Hepatocyte (in vitro differentiated cells): ENCODE data around the gene SLC8A2. TPM values are rescaled to one million over a fixed set of nuclear protein-coding genes. Genes with fewer than 3 reads are reported as not detected.

Experiments
- DNase-seq: peaks from one replicate; pipeline ENCODE4 v3.0.0-alpha.2; 2016; ENCODE audit warnings: low spot score
- H2AFZ ChIP-seq: fragments of 200-600 bp; sonication (generic); 2 replicates; pipeline ENCODE4 v1.6.0; 2016; ENCODE audit warnings: antibody characterized with exemption, mild to moderate bottlenecking
- H3K27ac ChIP-seq: fragments of 200-600 bp; sonication (generic); 2 replicates; pipeline ENCODE4 v1.5.1; 2016; ENCODE audit warnings: mild to moderate bottlenecking
- H3K27me3 ChIP-seq: fragments of 200-600 bp; sonication (generic); 2 replicates; pipeline ENCODE4 v1.6.1; 2016
- H3K36me3 ChIP-seq: fragments of 200-600 bp; sonication (generic); replicated peaks from 2 replicates; pipeline ENCODE4 v1.5.1; 2016; ENCODE audit warnings: low read depth; ENCODE audit not compliant: insufficient read depth
- H3K4me1 ChIP-seq: fragments of 200-600 bp; sonication (generic); 2 replicates; pipeline ENCODE4 v1.5.1; 2016; ENCODE audit warnings: mild to moderate bottlenecking, moderate library complexity; ENCODE audit not compliant: insufficient read depth
- H3K4me2 ChIP-seq: fragments of 200-600 bp; sonication (generic); 2 replicates; pipeline ENCODE4 v1.6.0; 2016
- H3K4me3 ChIP-seq: fragments of 200-600 bp; sonication (generic); 2 replicates; pipeline ENCODE4 v1.5.1; 2016; ENCODE audit warnings: mild to moderate bottlenecking
- H3K79me2 ChIP-seq: fragments of 200-600 bp; sonication (generic); 2 replicates; pipeline ENCODE4 v1.6.0; 2017; ENCODE audit warnings: mild to moderate bottlenecking
- H3K9me2 ChIP-seq: fragments of 200-600 bp; sonication (generic); replicated peaks from 2 replicates; pipeline ENCODE4 v1.6.0; 2017; ENCODE audit warnings: mild to moderate bottlenecking; ENCODE audit not compliant: insufficient read depth
- H3K9me3 ChIP-seq: fragments of 200-600 bp; sonication (generic); 2 replicates; pipeline ENCODE4 v1.5.1; 2016; ENCODE audit warnings: low read depth, mild to moderate bottlenecking
- H4K20me1 ChIP-seq: fragments of 200-600 bp; sonication (generic); 2 replicates; pipeline ENCODE4 v1.6.0; 2016; ENCODE audit warnings: mild to moderate bottlenecking; ENCODE audit not compliant: insufficient read depth, poor library complexity, severe bottlenecking
- CTCF ChIP-seq: fragments of 200-600 bp; sonication (generic); IDR thresholded peaks from 2 replicates; pipeline ENCODE4 v1.5.1; 2016; ENCODE audit warnings: antibody characterized with exemption, mild to moderate bottlenecking; ENCODE audit not compliant: poor library complexity
- EZH2 ChIP-seq: fragments of 200-600 bp; sonication (generic); IDR thresholded peaks from 2 replicates; pipeline ENCODE4 v1.6.1; 2016; ENCODE audit warnings: antibody characterized with exemption, mild to moderate bottlenecking, borderline replicate concordance
- EZH2phosphoT487 ChIP-seq: fragments of 200-600 bp; sonication (generic); IDR thresholded peaks from one replicate; pipeline ENCODE4 v1.6.1; 2018; ENCODE audit warnings: antibody characterized with exemption, mild to moderate bottlenecking, low read depth, moderate library complexity; ENCODE audit not compliant: unreplicated experiment, severe bottlenecking
- WGBS: methylation state at CpG from one replicate; pipeline ENCODE4 v1.1.6; 2016; ENCODE audit warnings: low lambda C conversion rate; ENCODE audit errors: missing lambda C conversion rate; 5-methylcytosine and 5-hydroxymethylcytosine counted together
- polyA plus RNA-seq: library from polyadenylated mRNA; unstranded; fragments of >200 nt; fragmentation: Nextera tagmentation; extraction: Ambion mirVana; gene quantifications from 2 replicates; pipeline ENCODE4 v1.2.1, GENCODE V29; 2016
- total RNA-seq: library from RNA; depleted of rRNA; stranded (reverse); fragments of >200 nt; gene quantifications from 2 replicates; pipeline ENCODE4 v1.2.3, GENCODE V29; 2014

Gene SLC8A2
- total and polyA plus RNA-seq, 2 experiments from 2014 or later = 0.24 to 1.1 TPM

- WGBS = 63% methylated on average over 12 of the region's 12 CpGs
- TF ChIP-seq EZH2 = no peak
- TF ChIP-seq EZH2phosphoT487 = no peak
- peaks cover 8% of the 10 kb centered on the region for H3K27me3 ChIP-seq
Measured at GRCh38 chr19:47437500-47437899, 34.2 kb downstream of the SLC8A2 start.

GRCh38 chr19:47436712-47437401, 34.8 kb downstream of the SLC8A2 start:
- Histone ChIP-seq H3K4me3 (no peak overlapping the region), H3K36me3 (no peaks in the 10 kb centered on the region), H3K9me3 (no peaks in the 10 kb centered on the region), H3K27me3 (peaks cover 3% of the 10 kb centered on the region), H3K4me1 (no peaks in the 10 kb centered on the region), H3K9me2 (no peaks in the 10 kb centered on the region), H3K79me2 (no peaks in the 10 kb centered on the region), H3K4me2 (no peak overlapping the region), H4K20me1 (no peaks in the 10 kb centered on the region), H2AFZ (no peak overlapping the region), H3K27ac (no peak overlapping the region)
- TF ChIP-seq CTCF (peak; percentile 85), EZH2phosphoT487 (no peak)
- DNase-seq = peak; percentile 88
- 40% methylated on average over 17 of the region's 17 CpGs for WGBS

More at GRCh38 chr19:47437500-47437899, 34.2 kb downstream of the SLC8A2 start:
- no peaks in the 10 kb centered on the region for H3K9me3 ChIP-seq
- no peak for DNase-seq
- H3K9me2 ChIP-seq = no peaks in the 10 kb centered on the region
- H4K20me1 ChIP-seq = no peaks in the 10 kb centered on the region
- H3K36me3 ChIP-seq = no peaks in the 10 kb centered on the region
- H3K27ac ChIP-seq = no peak overlapping the region
- H3K4me2 ChIP-seq = no peak overlapping the region
- no peak overlapping the region for H3K4me3 ChIP-seq
- no peak overlapping the region for H2AFZ ChIP-seq
- H3K4me1 ChIP-seq = no peaks in the 10 kb centered on the region
- H3K79me2 ChIP-seq = no peaks in the 10 kb centered on the region

GRCh38 chr19:47435883-47436417, 35.7 kb downstream of the SLC8A2 start:
- Histone ChIP-seq H3K9me3 (no peaks in the 10 kb centered on the region), H3K27me3 (peaks cover under 1% of the 10 kb centered on the region), H3K4me2 (no peak overlapping the region), H3K79me2 (no peaks in the 10 kb centered on the region), H3K27ac (no peak overlapping the region), H3K4me3 (no peak overlapping the region), H4K20me1 (no peaks in the 10 kb centered on the region), H2AFZ (no peak overlapping the region), H3K36me3 (no peaks in the 10 kb centered on the region), H3K9me2 (no peaks in the 10 kb centered on the region), H3K4me1 (no peaks in the 10 kb centered on the region)
- no peak for TF ChIP-seq EZH2phosphoT487
- TF ChIP-seq EZH2 = no peak
- TF ChIP-seq CTCF = no peak
- DNase-seq = no peak
- WGBS = 89% methylated on average over 6 of the region's 6 CpGs

GRCh38 chr19:47435196-47435595, 36.5 kb downstream of the SLC8A2 start:
- Histone ChIP-seq H2AFZ (no peak overlapping the region), H3K9me2 (no peaks in the 10 kb centered on the region), H4K20me1 (no peaks in the 10 kb centered on the region), H3K27ac (no peak overlapping the region), H3K36me3 (no peaks in the 10 kb centered on the region), H3K4me1 (peaks cover 4% of the 10 kb centered on the region), H3K27me3 (peaks cover 7% of the 10 kb centered on the region), H3K9me3 (no peaks in the 10 kb centered on the region), H3K79me2 (no peaks in the 10 kb centered on the region), H3K4me3 (no peak overlapping the region), H3K4me2 (no peak overlapping the region)
- WGBS = 70% methylated on average over 15 of the region's 16 CpGs
- DNase-seq = no peak
- TF ChIP-seq EZH2 = no peak
- TF ChIP-seq EZH2phosphoT487 = no peak
- no peak for TF ChIP-seq CTCF
